Activated naive CD8-positive, alpha-beta T cell treated with anti-CD3 and anti-CD28 coated beads, Interleukin-2, amount 10 ng/mL, durations not matched to agents 7 days and 5 days (primary cell): ENCODE data around the gene WWOX. TPM values are rescaled to one million over a fixed set of nuclear protein-coding genes. Genes with fewer than 3 reads are reported as not detected.
A peak's percentile ranks its signal among the peaks of the same experiment; 100 is the strongest.

Experiments used
- ATAC-seq: fragments of 150-1000 bp; cut with Tn5 transposase; one replicate; pipeline ENCODE4 v1.10.0; 2021; ENCODE audit warnings: low read depth, moderate library complexity
- POLR2A ChIA-PET: fragments of 350-600 bp; sonication (Branson Sonifier 250); formaldehyde crosslinking; loops from one replicate; lab custom pipeline; 2021; ENCODE audit warnings: antibody characterized with exemption; lab: Charles Lee
- DNase-seq: peaks from one replicate; pipeline ENCODE4 v3.0.0; 2021
- H3K27ac Mint-ChIP-seq: one replicate; pipeline ENCODE4 v1.8.0; 2022; ENCODE audit warnings: mild to moderate bottlenecking, mixed read lengths
- H3K27me3 Mint-ChIP-seq: one replicate; pipeline ENCODE4 v1.8.0; 2022; ENCODE audit warnings: mild to moderate bottlenecking, moderate library complexity, mixed read lengths
- H3K36me3 Mint-ChIP-seq: one replicate; pipeline ENCODE4 v1.8.0; 2021; ENCODE audit warnings: mild to moderate bottlenecking, mixed read lengths
- H3K4me1 Mint-ChIP-seq: one replicate; pipeline ENCODE4 v1.8.0; 2021; ENCODE audit warnings: mixed read lengths
- H3K4me3 Mint-ChIP-seq: one replicate; pipeline ENCODE4 v1.8.0; 2022; ENCODE audit warnings: mild to moderate bottlenecking, moderate library complexity, mixed read lengths
- H3K9me3 Mint-ChIP-seq: one replicate; pipeline ENCODE4 v1.8.0; 2021; ENCODE audit warnings: mixed read lengths
- total RNA-seq, 2 experiments: library from RNA; stranded (reverse); gene quantifications; one replicate each; pipeline ENCODE4 v1.2.3, GENCODE V29; 2021

The WWOX gene
- total RNA-seq, 2 experiments from 2014 or later, result 26.8 to 27.7 TPM

- Mint-ChIP-seq H3K4me1 (peaks cover 1% of the 10 kb centered on the region), H3K27me3 (no peaks in the 10 kb centered on the region), H3K4me3 (no peak overlapping the region), H3K27ac (no peak overlapping the region), H3K9me3 (no peaks in the 10 kb centered on the region), H3K36me3 (no peaks in the 10 kb centered on the region)
- ATAC-seq (no peak), DNase-seq (no peak)
- POLR2A ChIA-PET, result no interaction called here
These were observed 633.2 kb downstream of the WWOX start for GRCh38 chr16:78732696-78733095.

GRCh38 chr16:78735337-78735736 is 635.9 kb downstream of the WWOX start:
- ATAC-seq, result no peak
- H3K27ac Mint-ChIP-seq, result no peak overlapping the region
- POLR2A ChIA-PET, result no interaction called here

GRCh38 chr16:78737630-78738029 is 638.2 kb downstream of the WWOX start:
- no peak overlapping the region for H3K27ac Mint-ChIP-seq
- POLR2A ChIA-PET, result no interaction called here

More at GRCh38 chr16:78735337-78735736, 635.9 kb downstream of the WWOX start:
- H3K27me3 Mint-ChIP-seq, result no peaks in the 10 kb centered on the region
- no peak overlapping the region for H3K4me3 Mint-ChIP-seq
- H3K4me1 Mint-ChIP-seq, result no peaks in the 10 kb centered on the region
- DNase-seq, result no peak
- H3K36me3 Mint-ChIP-seq, result no peaks in the 10 kb centered on the region
- H3K9me3 Mint-ChIP-seq, result no peaks in the 10 kb centered on the region

GRCh38 chr16:78738557-78738956 is 639.1 kb downstream of the WWOX start:
- ATAC-seq, result no peak
- Mint-ChIP-seq H3K9me3 (no peaks in the 10 kb centered on the region), H3K27me3 (no peaks in the 10 kb centered on the region), H3K4me1 (peaks cover 7% of the 10 kb centered on the region), H3K27ac (no peak overlapping the region), H3K4me3 (no peak overlapping the region), H3K36me3 (peaks cover 1% of the 10 kb centered on the region)
- POLR2A ChIA-PET, result no interaction called here
- no peak for DNase-seq

More at GRCh38 chr16:78737630-78738029, 638.2 kb downstream of the WWOX start:
- Mint-ChIP-seq H3K4me1 (peaks cover 2% of the 10 kb centered on the region), H3K27me3 (no peaks in the 10 kb centered on the region), H3K4me3 (no peak overlapping the region), H3K36me3 (no peaks in the 10 kb centered on the region), H3K9me3 (no peaks in the 10 kb centered on the region)
- no peak for ATAC-seq
- DNase-seq, result no peak

GRCh38 chr16:78740269-78740668 is 640.8 kb downstream of the WWOX start:
- Mint-ChIP-seq H3K4me1 (peaks cover 10% of the 10 kb centered on the region), H3K4me3 (no peak overlapping the region)

GRCh38 chr16:78742501-78743283 is 643.2 kb downstream of the WWOX start:
- POLR2A ChIA-PET, result no interaction called here
- H3K27me3 Mint-ChIP-seq, result no peaks in the 10 kb centered on the region
- H3K4me1 Mint-ChIP-seq, result peaks cover 10% of the 10 kb centered on the region
- H3K27ac Mint-ChIP-seq, result peak overlapping the region; percentile 88
- peak; percentile 84 for ATAC-seq
- H3K4me3 Mint-ChIP-seq, result peak overlapping the region; percentile 72
- DNase-seq, result peak; percentile 41
- peaks cover 6% of the 10 kb centered on the region for H3K9me3 Mint-ChIP-seq
- H3K36me3 Mint-ChIP-seq, result peaks cover 9% of the 10 kb centered on the region

More at GRCh38 chr16:78740269-78740668, 640.8 kb downstream of the WWOX start:
- DNase-seq (no peak), ATAC-seq (no peak)
- Mint-ChIP-seq H3K27me3 (no peaks in the 10 kb centered on the region), H3K27ac (no peak overlapping the region), H3K36me3 (peaks cover 5% of the 10 kb centered on the region), H3K9me3 (peaks cover 2% of the 10 kb centered on the region)
- POLR2A ChIA-PET, result no interaction called here

- POLR2A ChIA-PET, result no interaction called here
- peaks cover 13% of the 10 kb centered on the region for H3K36me3 Mint-ChIP-seq
- ATAC-seq (no peak), DNase-seq (no peak)
- H3K27ac Mint-ChIP-seq, result peak overlapping the region; percentile 88
- no peak overlapping the region for H3K4me3 Mint-ChIP-seq
- no peaks in the 10 kb centered on the region for H3K27me3 Mint-ChIP-seq
- H3K9me3 Mint-ChIP-seq, result peaks cover 6% of the 10 kb centered on the region
- H3K4me1 Mint-ChIP-seq, result peaks cover 11% of the 10 kb centered on the region
These were observed 644.1 kb downstream of the WWOX start for GRCh38 chr16:78743556-78743955.

- DNase-seq (no peak), ATAC-seq (no peak)
- Mint-ChIP-seq H3K9me3 (peaks cover 6% of the 10 kb centered on the region), H3K27me3 (no peaks in the 10 kb centered on the region), H3K27ac (no peak overlapping the region), H3K4me1 (peaks cover 16% of the 10 kb centered on the region), H3K4me3 (no peak overlapping the region), H3K36me3 (peaks cover 13% of the 10 kb centered on the region)
- POLR2A ChIA-PET, result no interaction called here
These were observed 644.6 kb downstream of the WWOX start for GRCh38 chr16:78744099-78744498.

GRCh38 chr16:78744796-78745107 is 645.3 kb downstream of the WWOX start:
- ATAC-seq (no peak), DNase-seq (no peak)
- peaks cover 22% of the 10 kb centered on the region for H3K4me1 Mint-ChIP-seq
- no peaks in the 10 kb centered on the region for H3K27me3 Mint-ChIP-seq
- peaks cover 13% of the 10 kb centered on the region for H3K36me3 Mint-ChIP-seq
- H3K9me3 Mint-ChIP-seq, result peaks cover 6% of the 10 kb centered on the region
- no peak overlapping the region for H3K4me3 Mint-ChIP-seq
- POLR2A ChIA-PET, result no interaction called here
- no peak overlapping the region for H3K27ac Mint-ChIP-seq

GRCh38 chr16:78745108-78746019 is 645.9 kb downstream of the WWOX start:
- no peak for ATAC-seq
- peaks cover 6% of the 10 kb centered on the region for H3K9me3 Mint-ChIP-seq
- no peak for DNase-seq
- H3K27ac Mint-ChIP-seq, result no peak overlapping the region
- POLR2A ChIA-PET, result no interaction called here
- no peaks in the 10 kb centered on the region for H3K27me3 Mint-ChIP-seq
- peaks cover 26% of the 10 kb centered on the region for H3K4me1 Mint-ChIP-seq
- no peak overlapping the region for H3K4me3 Mint-ChIP-seq
- H3K36me3 Mint-ChIP-seq, result peaks cover 13% of the 10 kb centered on the region

GRCh38 chr16:78746718-78747117 is 647.3 kb downstream of the WWOX start:
- peaks cover 6% of the 10 kb centered on the region for H3K9me3 Mint-ChIP-seq
- no peak overlapping the region for H3K27ac Mint-ChIP-seq
- no peak for DNase-seq
- H3K36me3 Mint-ChIP-seq, result peaks cover 13% of the 10 kb centered on the region
- ATAC-seq, result no peak
- no peak overlapping the region for H3K4me3 Mint-ChIP-seq
- H3K4me1 Mint-ChIP-seq, result peaks cover 34% of the 10 kb centered on the region
- POLR2A ChIA-PET, result no interaction called here
- H3K27me3 Mint-ChIP-seq, result no peaks in the 10 kb centered on the region

GRCh38 chr16:78748220-78748929 is 648.9 kb downstream of the WWOX start:
- Mint-ChIP-seq H3K9me3 (peaks cover 6% of the 10 kb centered on the region), H3K36me3 (peaks cover 12% of the 10 kb centered on the region), H3K27ac (no peak overlapping the region), H3K4me1 (peaks cover 27% of the 10 kb centered on the region), H3K4me3 (no peak overlapping the region), H3K27me3 (no peaks in the 10 kb centered on the region)
- POLR2A ChIA-PET, result no interaction called here
- ATAC-seq (no peak), DNase-seq (no peak)

GRCh38 chr16:78749745-78750268 is 650.4 kb downstream of the WWOX start:
- peak overlapping the region; percentile 89 for H3K27ac Mint-ChIP-seq
- peak overlapping the region; percentile 62 for H3K4me3 Mint-ChIP-seq
- H3K4me1 Mint-ChIP-seq, result peaks cover 24% of the 10 kb centered on the region
- no peaks in the 10 kb centered on the region for H3K27me3 Mint-ChIP-seq
- POLR2A ChIA-PET, result no interaction called here
- H3K36me3 Mint-ChIP-seq, result peaks cover 8% of the 10 kb centered on the region
- ATAC-seq (peak; percentile 73), DNase-seq (no peak)
- H3K9me3 Mint-ChIP-seq, result peaks cover 6% of the 10 kb centered on the region
